IMR-90 (cell line): Measurements from ENCODE around the gene MAGEA12. TPM values are rescaled to one million over a fixed set of nuclear protein-coding genes. Genes with fewer than 3 reads are reported as not detected.
"Not testable (repeated sequence)": the region's sequence is repeated elsewhere in the genome, so short reads cannot be mapped to it uniquely, and the experiment has no call there.

Experiments
- ATAC-seq: fragments of 200-7000 bp; cut with Tn5 transposase; 2 replicates; pipeline ENCODE4 v1.9.1; 2020; ENCODE audit warnings: low read depth, mild to moderate bottlenecking, moderate library complexity
- BruUV-seq: library from RNA; stranded (reverse); fragments of 400-500 nt; replicated peaks from 2 replicates; lab custom pipeline; 2021; lab: Mats Ljungman, UMichigan
- CTCF ChIA-PET: fragments of 300-600 bp; formaldehyde crosslinking; extraction: SDS; loops from one replicate; lab custom pipeline; 2021; ENCODE audit warnings: antibody characterized with exemption; lab: Yijun Ruan, JAX
- POLR2A ChIA-PET: fragments of 300-600 bp; sonication (Branson Sonifier 250); formaldehyde crosslinking; loops from one replicate; lab custom pipeline; 2022; ENCODE audit warnings: antibody characterized with exemption; ENCODE audit not compliant: unreplicated experiment; lab: Charles Lee
- DNase-seq: peaks from one replicate; pipeline ENCODE4 v3.0.0; 2013
- H2AFZ ChIP-seq: replicated peaks from 2 replicates; pipeline ENCODE3; 2013; ENCODE audit warnings: low read length, mild to moderate bottlenecking; ENCODE audit not compliant: poor library complexity
- H2AK5ac ChIP-seq: 2 replicates; pipeline ENCODE4 v1.6.1; 2013; ENCODE audit warnings: low read depth, low read length, inconsistent platforms
- H2AK9ac ChIP-seq: replicated peaks from 2 replicates; pipeline ENCODE3; 2013; ENCODE audit warnings: mild to moderate bottlenecking, low read depth, low read length, moderate library complexity; ENCODE audit not compliant: poor library complexity
- H2BK120ac ChIP-seq: 2 replicates; pipeline ENCODE4 v1.6.1; 2013; ENCODE audit warnings: low read depth, low read length, inconsistent platforms
- H2BK15ac ChIP-seq: 3 replicates; pipeline ENCODE4 v1.6.1; 2013; ENCODE audit warnings: low read depth, low read length, inconsistent platforms
- H2BK20ac ChIP-seq: 2 replicates; pipeline ENCODE4 v1.6.1; 2013; ENCODE audit warnings: low read depth, mild to moderate bottlenecking, inconsistent platforms, low read length, moderate library complexity
- H2BK5ac ChIP-seq: 2 replicates; pipeline ENCODE4 v1.6.1; 2013; ENCODE audit warnings: mild to moderate bottlenecking, low read depth, low read length, inconsistent platforms; ENCODE audit not compliant: poor library complexity, severe bottlenecking
- H3K14ac ChIP-seq: replicated peaks from 2 replicates; pipeline ENCODE4 v1.6.1; 2013; ENCODE audit warnings: low read depth, low read length, inconsistent platforms
- H3K18ac ChIP-seq: 2 replicates; pipeline ENCODE4 v1.6.1; 2013; ENCODE audit warnings: low read depth, low read length, control low read depth
- H3K23ac ChIP-seq: 2 replicates; pipeline ENCODE4 v1.6.1; 2013; ENCODE audit warnings: low read depth, low read length, inconsistent platforms
- H3K27ac ChIP-seq: 2 replicates; pipeline ENCODE4 v1.5.1; 2013; ENCODE audit warnings: mild to moderate bottlenecking, control low read depth, low read length; ENCODE audit not compliant: insufficient read depth
- H3K27me3 ChIP-seq: 2 replicates; pipeline ENCODE4 v1.6.1; 2013; ENCODE audit warnings: low read length; ENCODE audit not compliant: control insufficient read depth, insufficient read depth
- H3K36me3 ChIP-seq: 2 replicates; pipeline ENCODE4 v1.6.1; 2013; ENCODE audit warnings: low read length, mixed read lengths; ENCODE audit not compliant: control insufficient read depth, insufficient read depth
- H3K4ac ChIP-seq: 2 replicates; pipeline ENCODE4 v1.6.1; 2013; ENCODE audit warnings: low read depth, low read length, inconsistent platforms
- H3K4me1 ChIP-seq: 2 replicates; pipeline ENCODE4 v1.6.1; 2013; ENCODE audit warnings: low read length, mixed read lengths; ENCODE audit not compliant: control insufficient read depth, insufficient read depth
- H3K4me2 ChIP-seq: 2 replicates; pipeline ENCODE4 v1.6.1; 2013; ENCODE audit warnings: low read depth, mild to moderate bottlenecking, control low read depth, low read length, moderate library complexity
- H3K4me3 ChIP-seq: 2 replicates; pipeline ENCODE4 v1.5.1; 2013; ENCODE audit warnings: low read depth, mild to moderate bottlenecking, control low read depth, low read length, moderate library complexity; ENCODE audit not compliant: insufficient read depth
- H3K56ac ChIP-seq: 2 replicates; pipeline ENCODE4 v1.6.1; 2013; ENCODE audit warnings: low read length, inconsistent platforms; ENCODE audit not compliant: insufficient read depth; ENCODE audit errors: extremely low read depth
- H3K79me1 ChIP-seq, 2 experiments: 2 replicates each; pipeline ENCODE4 v1.6.1; 2013; ENCODE audit warnings: low read length in 2 of 2, inconsistent platforms in 1 of 2, low read depth in 1 of 2
- H3K9ac ChIP-seq: 2 replicates; pipeline ENCODE4 v1.6.1; 2013; ENCODE audit warnings: low read depth, low read length, control low read depth
- H3K9me1 ChIP-seq: 2 replicates; pipeline ENCODE4 v1.6.1; 2013; ENCODE audit warnings: low read length, inconsistent platforms; ENCODE audit not compliant: insufficient read depth
- H3K9me3 ChIP-seq: 2 replicates; pipeline ENCODE4 v1.6.1; 2013; ENCODE audit warnings: low read length; ENCODE audit not compliant: control insufficient read depth, insufficient read depth
- H4K20me1 ChIP-seq: 2 replicates; pipeline ENCODE4 v1.6.1; 2013; ENCODE audit warnings: low read length, inconsistent platforms; ENCODE audit not compliant: insufficient read depth
- H4K5ac ChIP-seq: 2 replicates; pipeline ENCODE4 v1.6.1; 2013; ENCODE audit warnings: mild to moderate bottlenecking, low read depth, low read length, control low read depth
- H4K8ac ChIP-seq, 2 experiments: 2 replicates each; pipeline ENCODE4 v1.6.1; 2013; ENCODE audit warnings: low read depth in 2 of 2, low read length in 2 of 2, control low read depth in 1 of 2, inconsistent platforms in 1 of 2
- H4K91ac ChIP-seq: 2 replicates; pipeline ENCODE4 v1.6.1; 2013; ENCODE audit warnings: low read depth, low read length, inconsistent platforms; ENCODE audit not compliant: insufficient read depth
- FOS ChIP-seq: fragments of 150-350 bp; IDR thresholded peaks from 2 replicates; pipeline ENCODE4 v1.6.1; 2016; ENCODE audit warnings: low read depth, low read length
- NFE2L2 ChIP-seq: fragments of 150-350 bp; IDR thresholded peaks from 2 replicates; pipeline ENCODE4 v1.6.1; 2016; ENCODE audit warnings: low read depth, mild to moderate bottlenecking, low read length
- WGBS, 2 experiments: methylation state at CpG; one replicate each; pipeline versions ENCODE4 v1.1.5 to v1.1.7; 2013; ENCODE audit warnings: missing lambda C conversion rate in 2 of 2; ENCODE audit not compliant: insufficient read length in 1 of 2; ENCODE audit errors: extremely low coverage in 2 of 2; 5-methylcytosine and 5-hydroxymethylcytosine counted together
- dilution Hi-C: fragments of 300-500 bp; cut with HindIII; formaldehyde crosslinking; loops from one replicate; pipeline ENCODE4 v1.14.3; 2018; ENCODE audit warnings: low sequenced_read_pairs; ENCODE audit not compliant: unreplicated experiment
- in situ Hi-C: fragments of 300-500 bp; cut with MboI; formaldehyde crosslinking; loops from 3 replicates; pipeline ENCODE4 v1.14.3; 2019; ENCODE audit warnings: low sequenced_read_pairs, inconsistent platforms, mixed read lengths
- intact Hi-C: fragments of 100-400 bp; cut with micrococcal nuclease; formaldehyde crosslinking; loops from 2 replicates; pipeline ENCODE4 v1.10.0; 2022
- polyA plus RNA-seq, 3 experiments: library from polyadenylated mRNA; depleted of rRNA; stranded (reverse); fragments of >200 nt; gene quantifications; 2 replicates each; pipeline ENCODE4 v1.2.3, GENCODE V29; 2012; ENCODE audit warnings: low replicate concordance in 1 of 3
- total RNA-seq: library from RNA; depleted of rRNA; stranded (reverse); fragments of >200 nt; gene quantifications from 2 replicates; pipeline ENCODE4 v1.2.3, GENCODE V29; 2012

The MAGEA12 gene
- total and polyA plus RNA-seq, 2 of the 4 experiments (the other 2 are of a cell fraction), result not detected

GRCh38 chrX:152725409-152725808, 8.1 kb upstream of the MAGEA12 start:
- no peak for TF ChIP-seq FOS
- no peak for TF ChIP-seq NFE2L2
- H3K79me1 ChIP-seq, result no peaks in the 10 kb centered on the region
- H3K27me3 ChIP-seq, result no peaks in the 10 kb centered on the region
- no peak overlapping the region for H3K9ac ChIP-seq
- no peak for DNase-seq
- no peak overlapping the region for H4K91ac ChIP-seq
- H2AK5ac ChIP-seq, result no peak overlapping the region
- ChIA-PET CTCF (no interaction called here), POLR2A (no interaction called here)
- H4K8ac ChIP-seq, result no peak overlapping the region
- H2BK120ac ChIP-seq, result no peak overlapping the region
- WGBS, 2 experiments, result no CpG with 5 or more reads among the region's 7 CpGs
- H4K20me1 ChIP-seq, result no peaks in the 10 kb centered on the region
- no peak overlapping the region for H2BK15ac ChIP-seq
- H2AK9ac ChIP-seq, result no peak overlapping the region
- no peak overlapping the region for H4K5ac ChIP-seq
- H2AFZ ChIP-seq, result no peak overlapping the region
- intact Hi-C loops (no loop called here), in situ Hi-C loops (no loop called here), dilution Hi-C loops (no loop called here)
- H3K56ac ChIP-seq, result no peak overlapping the region
- H3K9me3 ChIP-seq, result no peaks in the 10 kb centered on the region
- H2BK20ac ChIP-seq, result no peak overlapping the region
- no peak overlapping the region for H3K4ac ChIP-seq
- H3K9me1 ChIP-seq, result no peaks in the 10 kb centered on the region
- no peak overlapping the region for H3K27ac ChIP-seq
- no peaks in the 10 kb centered on the region for H3K36me3 ChIP-seq
- no peaks in the 10 kb centered on the region for H3K4me1 ChIP-seq
- no peak overlapping the region for H3K4me3 ChIP-seq
- BruUV-seq, result no TSS peak
- no peak overlapping the region for H3K23ac ChIP-seq
- no peak overlapping the region for H2BK5ac ChIP-seq
- no peak overlapping the region for H3K4me2 ChIP-seq
- no peak for ATAC-seq
- H3K14ac ChIP-seq, result no peak overlapping the region
- no peak overlapping the region for H3K18ac ChIP-seq

- DNase-seq, dilution Hi-C loops, H2AFZ ChIP-seq, ATAC-seq, H3K4me2 ChIP-seq, H2AK9ac ChIP-seq, H2BK5ac ChIP-seq, H3K56ac ChIP-seq, CTCF ChIA-PET, H3K36me3 ChIP-seq, H3K4ac ChIP-seq, H2BK15ac ChIP-seq, H4K20me1 ChIP-seq, H2BK120ac ChIP-seq, intact Hi-C loops, H3K27me3 ChIP-seq, POLR2A ChIA-PET, H3K4me1 ChIP-seq, H4K8ac ChIP-seq, H4K5ac ChIP-seq, H3K27ac ChIP-seq, H2BK20ac ChIP-seq, H3K4me3 ChIP-seq, H4K91ac ChIP-seq, H3K23ac ChIP-seq, H3K18ac ChIP-seq, H3K9ac ChIP-seq, in situ Hi-C loops, H3K9me3 ChIP-seq, H2AK5ac ChIP-seq, BruUV-seq, H3K9me1 ChIP-seq, H3K14ac ChIP-seq, H3K79me1 ChIP-seq: not testable (repeated sequence)
- WGBS, 2 experiments, result 71% methylated on average over 7 of the region's 22 CpGs; no CpG with 5 or more reads in 1 of the 2 experiments
Observed at GRCh38 chrX:152734143-152734858, 744 bp downstream of the MAGEA12 start.
